K562 (cell line): ENCODE measurements around the gene LRRC8C. TPM values are rescaled to one million over a fixed set of nuclear protein-coding genes. Genes with fewer than 3 reads are reported as not detected.

Experiments used
- ARID2 ChIP-seq: fragments of 450-650 bp; IDR thresholded peaks from 2 replicates; pipeline ENCODE4 v1.6.1; 2017; ENCODE audit warnings: antibody characterized with exemption, mild to moderate bottlenecking
- BRD9 ChIP-seq: fragments of 450-650 bp; IDR thresholded peaks from 2 replicates; pipeline ENCODE4 v1.6.1; 2018; ENCODE audit warnings: low read depth; ENCODE audit not compliant: partially characterized antibody
- FOXA3 ChIP-seq, 2 experiments: fragments of 450-650 bp in 1 of 2; sonication (generic) in 1 of 2; formaldehyde crosslinking; IDR thresholded peaks in 1 of 2; conservative IDR thresholded peaks in 1 of 2; 2 replicates each; pipeline versions ENCODE4 v1.4.0 to v1.8.0; 2020 to 2022; ENCODE audit warnings: mild to moderate bottlenecking in 2 of 2, missing genetic modification reagents in 1 of 2
- HMG20B ChIP-seq: fragments of 250-450 bp; sonication (Bioruptor Pico); IDR thresholded peaks from 2 replicates; pipeline ENCODE4 v1.5.0; 2021; ENCODE audit warnings: mild to moderate bottlenecking
- L3MBTL2 ChIP-seq: fragments of 450-650 bp; IDR thresholded peaks from 2 replicates; pipeline ENCODE4 v1.6.1; 2016; ENCODE audit warnings: mild to moderate bottlenecking, moderate library complexity
- LARP7 ChIP-seq: fragments of 450-650 bp; IDR thresholded peaks from 2 replicates; pipeline ENCODE4 v1.6.1; 2016
- POLR2AphosphoS5 ChIP-seq: IDR thresholded peaks from 2 replicates; pipeline ENCODE4 v1.6.1; 2011; ENCODE audit warnings: mild to moderate bottlenecking, low read depth, low read length, moderate library complexity; ENCODE audit not compliant: control insufficient read depth, insufficient read depth
- RBM25 ChIP-seq: fragments of 200-400 bp; formaldehyde crosslinking; IDR thresholded peaks from 2 replicates; pipeline ENCODE4 v1.6.1; 2018; ENCODE audit warnings: low read length, low read depth, moderate library complexity; ENCODE audit not compliant: severe bottlenecking
- RCOR1 ChIP-seq, 2 experiments: IDR thresholded peaks; 2 replicates each; pipeline ENCODE4 v1.6.1; 2012; ENCODE audit warnings: low read depth in 2 of 2, low read length in 2 of 2, borderline replicate concordance in 1 of 2, improper control_type of control experiment in 1 of 2
- SMARCE1 ChIP-seq: fragments of 450-650 bp; IDR thresholded peaks from 2 replicates; pipeline ENCODE4 v1.7.1; 2016; ENCODE audit warnings: mild to moderate bottlenecking
- polyA plus RNA-seq, 8 experiments: library from polyadenylated mRNA; depleted of rRNA in 4 of 8; stranded (reverse) in 5 of 8; unstranded in 3 of 8; fragments of >200 nt; fragmentation: Nextera tagmentation in 2 of 8; fragmentation: Illumina TruSeq in 1 of 8; extraction: Ambion mirVana in 2 of 8; extraction: Trizol in 1 of 8; gene quantifications; 2 replicates each; pipeline versions ENCODE4 v1.2.1 to v1.2.3, GENCODE V29; 2011 to 2014; ENCODE audit warnings: inconsistent platforms in 1 of 8, missing spikeins in 1 of 8
- total RNA-seq, 7 experiments: library from RNA; depleted of rRNA in 6 of 7; stranded (reverse); fragments of >200 nt in 6 of 7; fragmentation: Illumina TruSeq in 2 of 7; extraction: Trizol in 2 of 7; gene quantifications; 2 replicates each; pipeline versions ENCODE4 v1.2.1 to v1.2.3, GENCODE V29; 2011 to 2021; ENCODE audit warnings: low replicate concordance in 1 of 7
- TF ChIP-seq, protein P1 (sequence below): fragments of 450-650 bp; IDR thresholded peaks from 2 replicates; pipeline ENCODE4 v1.6.1; 2016; ENCODE audit warnings: mild to moderate bottlenecking, moderate library complexity

The LRRC8C gene
- total and polyA plus RNA-seq, 9 of the 15 experiments (the other 6 are each of a cell fraction or from before 2014, with no cell fraction given) = 1.00 to 12.5 (median 4.5) TPM

GRCh38 chr1:89710498-89711139, 77.7 kb downstream of the LRRC8C start (continued):
- TF ChIP-seq, protein P1, sequence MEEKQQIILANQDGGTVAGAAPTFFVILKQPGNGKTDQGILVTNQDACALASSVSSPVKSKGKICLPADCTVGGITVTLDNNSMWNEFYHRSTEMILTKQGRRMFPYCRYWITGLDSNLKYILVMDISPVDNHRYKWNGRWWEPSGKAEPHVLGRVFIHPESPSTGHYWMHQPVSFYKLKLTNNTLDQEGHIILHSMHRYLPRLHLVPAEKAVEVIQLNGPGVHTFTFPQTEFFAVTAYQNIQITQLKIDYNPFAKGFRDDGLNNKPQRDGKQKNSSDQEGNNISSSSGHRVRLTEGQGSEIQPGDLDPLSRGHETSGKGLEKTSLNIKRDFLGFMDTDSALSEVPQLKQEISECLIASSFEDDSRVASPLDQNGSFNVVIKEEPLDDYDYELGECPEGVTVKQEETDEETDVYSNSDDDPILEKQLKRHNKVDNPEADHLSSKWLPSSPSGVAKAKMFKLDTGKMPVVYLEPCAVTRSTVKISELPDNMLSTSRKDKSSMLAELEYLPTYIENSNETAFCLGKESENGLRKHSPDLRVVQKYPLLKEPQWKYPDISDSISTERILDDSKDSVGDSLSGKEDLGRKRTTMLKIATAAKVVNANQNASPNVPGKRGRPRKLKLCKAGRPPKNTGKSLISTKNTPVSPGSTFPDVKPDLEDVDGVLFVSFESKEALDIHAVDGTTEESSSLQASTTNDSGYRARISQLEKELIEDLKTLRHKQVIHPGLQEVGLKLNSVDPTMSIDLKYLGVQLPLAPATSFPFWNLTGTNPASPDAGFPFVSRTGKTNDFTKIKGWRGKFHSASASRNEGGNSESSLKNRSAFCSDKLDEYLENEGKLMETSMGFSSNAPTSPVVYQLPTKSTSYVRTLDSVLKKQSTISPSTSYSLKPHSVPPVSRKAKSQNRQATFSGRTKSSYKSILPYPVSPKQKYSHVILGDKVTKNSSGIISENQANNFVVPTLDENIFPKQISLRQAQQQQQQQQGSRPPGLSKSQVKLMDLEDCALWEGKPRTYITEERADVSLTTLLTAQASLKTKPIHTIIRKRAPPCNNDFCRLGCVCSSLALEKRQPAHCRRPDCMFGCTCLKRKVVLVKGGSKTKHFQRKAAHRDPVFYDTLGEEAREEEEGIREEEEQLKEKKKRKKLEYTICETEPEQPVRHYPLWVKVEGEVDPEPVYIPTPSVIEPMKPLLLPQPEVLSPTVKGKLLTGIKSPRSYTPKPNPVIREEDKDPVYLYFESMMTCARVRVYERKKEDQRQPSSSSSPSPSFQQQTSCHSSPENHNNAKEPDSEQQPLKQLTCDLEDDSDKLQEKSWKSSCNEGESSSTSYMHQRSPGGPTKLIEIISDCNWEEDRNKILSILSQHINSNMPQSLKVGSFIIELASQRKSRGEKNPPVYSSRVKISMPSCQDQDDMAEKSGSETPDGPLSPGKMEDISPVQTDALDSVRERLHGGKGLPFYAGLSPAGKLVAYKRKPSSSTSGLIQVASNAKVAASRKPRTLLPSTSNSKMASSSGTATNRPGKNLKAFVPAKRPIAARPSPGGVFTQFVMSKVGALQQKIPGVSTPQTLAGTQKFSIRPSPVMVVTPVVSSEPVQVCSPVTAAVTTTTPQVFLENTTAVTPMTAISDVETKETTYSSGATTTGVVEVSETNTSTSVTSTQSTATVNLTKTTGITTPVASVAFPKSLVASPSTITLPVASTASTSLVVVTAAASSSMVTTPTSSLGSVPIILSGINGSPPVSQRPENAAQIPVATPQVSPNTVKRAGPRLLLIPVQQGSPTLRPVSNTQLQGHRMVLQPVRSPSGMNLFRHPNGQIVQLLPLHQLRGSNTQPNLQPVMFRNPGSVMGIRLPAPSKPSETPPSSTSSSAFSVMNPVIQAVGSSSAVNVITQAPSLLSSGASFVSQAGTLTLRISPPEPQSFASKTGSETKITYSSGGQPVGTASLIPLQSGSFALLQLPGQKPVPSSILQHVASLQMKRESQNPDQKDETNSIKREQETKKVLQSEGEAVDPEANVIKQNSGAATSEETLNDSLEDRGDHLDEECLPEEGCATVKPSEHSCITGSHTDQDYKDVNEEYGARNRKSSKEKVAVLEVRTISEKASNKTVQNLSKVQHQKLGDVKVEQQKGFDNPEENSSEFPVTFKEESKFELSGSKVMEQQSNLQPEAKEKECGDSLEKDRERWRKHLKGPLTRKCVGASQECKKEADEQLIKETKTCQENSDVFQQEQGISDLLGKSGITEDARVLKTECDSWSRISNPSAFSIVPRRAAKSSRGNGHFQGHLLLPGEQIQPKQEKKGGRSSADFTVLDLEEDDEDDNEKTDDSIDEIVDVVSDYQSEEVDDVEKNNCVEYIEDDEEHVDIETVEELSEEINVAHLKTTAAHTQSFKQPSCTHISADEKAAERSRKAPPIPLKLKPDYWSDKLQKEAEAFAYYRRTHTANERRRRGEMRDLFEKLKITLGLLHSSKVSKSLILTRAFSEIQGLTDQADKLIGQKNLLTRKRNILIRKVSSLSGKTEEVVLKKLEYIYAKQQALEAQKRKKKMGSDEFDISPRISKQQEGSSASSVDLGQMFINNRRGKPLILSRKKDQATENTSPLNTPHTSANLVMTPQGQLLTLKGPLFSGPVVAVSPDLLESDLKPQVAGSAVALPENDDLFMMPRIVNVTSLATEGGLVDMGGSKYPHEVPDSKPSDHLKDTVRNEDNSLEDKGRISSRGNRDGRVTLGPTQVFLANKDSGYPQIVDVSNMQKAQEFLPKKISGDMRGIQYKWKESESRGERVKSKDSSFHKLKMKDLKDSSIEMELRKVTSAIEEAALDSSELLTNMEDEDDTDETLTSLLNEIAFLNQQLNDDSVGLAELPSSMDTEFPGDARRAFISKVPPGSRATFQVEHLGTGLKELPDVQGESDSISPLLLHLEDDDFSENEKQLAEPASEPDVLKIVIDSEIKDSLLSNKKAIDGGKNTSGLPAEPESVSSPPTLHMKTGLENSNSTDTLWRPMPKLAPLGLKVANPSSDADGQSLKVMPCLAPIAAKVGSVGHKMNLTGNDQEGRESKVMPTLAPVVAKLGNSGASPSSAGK = no peak
- TF ChIP-seq FOXA3 (CRISPR knock-in tag; conservative IDR thresholded peaks at IDR 0.05 in 1 of 2, IDR thresholded peaks at IDR 0.05 in 1 of 2) (peak in 1 of 2 experiments; percentile 42; a peak in 2 of 4 replicates), LARP7 (no peak), L3MBTL2 (no peak), RCOR1 (IDR thresholded peaks at IDR 0.05; ENCODE audit: borderline replicate concordance in 1 of 2, low read depth in 2 of 2, low read length in 2 of 2) (peak in 1 of 2 experiments; percentile 80; a peak in 2 of 4 replicates), SMARCE1 (peak; percentile 49; the same call in 1 of the 2 replicates), BRD9 (no peak), ARID2 (no peak), RBM25 (peak; percentile 90), HMG20B (no peak), POLR2AphosphoS5 (0 out of 2 replicates have a peak, but pooled peaks have one; percentile 24)
